Omental fat pad (tissue), 4 donors: ENCODE results near the gene OSBP2. TPM values are rescaled to one million over a fixed set of nuclear protein-coding genes. Genes with fewer than 3 reads are reported as not detected.

Experiments
- ATAC-seq: fragments of 150-250 bp; one replicate; pipeline ENCODE4 v1.9.1; 2016; ENCODE audit warnings: mild to moderate bottlenecking, moderate library complexity; ENCODE audit not compliant: low FRiP score
- DNase-seq: peaks from one replicate; pipeline ENCODE4 v3.0.0-alpha.2; 2019; ENCODE audit warnings: low spot score
- total RNA-seq, 4 donors: library from RNA; depleted of rRNA; stranded (reverse); fragments of >200 nt; gene quantifications; one replicate each; pipeline ENCODE4 v1.1.0, GENCODE V29; 2016
- TF ChIP-seq, protein P1 (sequence below), 3 donors: fragments of 450-650 bp; IDR thresholded peaks; one replicate each; pipeline ENCODE4 v1.5.1; 2016 to 2017; ENCODE audit warnings: antibody characterized with exemption in 3 of 3, mild to moderate bottlenecking in 3 of 3, moderate library complexity in 2 of 3

The OSBP2 gene
- total RNA-seq, 4 donors from 2014 or later = 1.3 to 7.4 (median 4.4) TPM

DNA sequence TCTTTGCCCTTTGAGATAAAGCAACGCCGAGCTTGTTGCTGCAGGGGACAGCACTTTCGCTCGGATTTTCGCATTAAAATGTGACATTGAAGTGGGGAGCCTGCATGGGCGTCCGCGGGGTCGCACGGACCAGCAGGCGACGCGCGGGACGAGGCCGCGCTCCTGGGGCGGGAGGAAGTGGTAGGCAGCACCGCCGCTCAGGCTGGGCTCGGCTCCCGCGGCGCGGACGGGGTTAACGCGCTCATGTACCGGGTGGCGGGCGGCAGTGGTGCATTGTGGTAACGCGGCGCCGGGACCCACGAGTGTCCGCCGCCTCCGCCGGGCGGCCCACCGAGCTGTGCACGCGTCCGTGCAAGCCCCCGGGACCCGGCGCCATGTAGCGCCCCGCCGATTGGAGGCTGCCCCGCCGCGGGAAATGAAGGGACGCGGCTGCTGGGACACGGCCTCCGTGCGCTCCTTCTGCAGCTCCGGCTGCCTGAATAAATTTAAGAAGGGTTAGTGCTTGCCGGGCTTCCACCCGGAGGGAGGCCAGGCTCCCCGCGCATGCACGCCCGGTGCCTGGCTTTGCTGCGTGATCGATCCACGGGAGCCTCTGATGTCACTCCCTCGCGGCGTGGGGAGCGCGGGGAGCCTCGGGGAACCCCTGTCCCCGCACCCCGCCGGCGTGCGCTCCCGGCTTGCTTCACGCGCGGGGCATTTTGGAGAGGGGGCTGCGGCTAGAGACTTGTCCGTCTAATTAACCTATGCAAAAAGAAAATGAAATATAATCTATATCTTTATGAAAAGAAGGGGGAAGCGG, 127.7 kb downstream of the OSBP2 start:
- DNase-seq (no peak), ATAC-seq (no peak)
- TF ChIP-seq, protein P1, sequence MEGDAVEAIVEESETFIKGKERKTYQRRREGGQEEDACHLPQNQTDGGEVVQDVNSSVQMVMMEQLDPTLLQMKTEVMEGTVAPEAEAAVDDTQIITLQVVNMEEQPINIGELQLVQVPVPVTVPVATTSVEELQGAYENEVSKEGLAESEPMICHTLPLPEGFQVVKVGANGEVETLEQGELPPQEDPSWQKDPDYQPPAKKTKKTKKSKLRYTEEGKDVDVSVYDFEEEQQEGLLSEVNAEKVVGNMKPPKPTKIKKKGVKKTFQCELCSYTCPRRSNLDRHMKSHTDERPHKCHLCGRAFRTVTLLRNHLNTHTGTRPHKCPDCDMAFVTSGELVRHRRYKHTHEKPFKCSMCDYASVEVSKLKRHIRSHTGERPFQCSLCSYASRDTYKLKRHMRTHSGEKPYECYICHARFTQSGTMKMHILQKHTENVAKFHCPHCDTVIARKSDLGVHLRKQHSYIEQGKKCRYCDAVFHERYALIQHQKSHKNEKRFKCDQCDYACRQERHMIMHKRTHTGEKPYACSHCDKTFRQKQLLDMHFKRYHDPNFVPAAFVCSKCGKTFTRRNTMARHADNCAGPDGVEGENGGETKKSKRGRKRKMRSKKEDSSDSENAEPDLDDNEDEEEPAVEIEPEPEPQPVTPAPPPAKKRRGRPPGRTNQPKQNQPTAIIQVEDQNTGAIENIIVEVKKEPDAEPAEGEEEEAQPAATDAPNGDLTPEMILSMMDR (IDR thresholded peaks at IDR 0.05) = no peak

DNA sequence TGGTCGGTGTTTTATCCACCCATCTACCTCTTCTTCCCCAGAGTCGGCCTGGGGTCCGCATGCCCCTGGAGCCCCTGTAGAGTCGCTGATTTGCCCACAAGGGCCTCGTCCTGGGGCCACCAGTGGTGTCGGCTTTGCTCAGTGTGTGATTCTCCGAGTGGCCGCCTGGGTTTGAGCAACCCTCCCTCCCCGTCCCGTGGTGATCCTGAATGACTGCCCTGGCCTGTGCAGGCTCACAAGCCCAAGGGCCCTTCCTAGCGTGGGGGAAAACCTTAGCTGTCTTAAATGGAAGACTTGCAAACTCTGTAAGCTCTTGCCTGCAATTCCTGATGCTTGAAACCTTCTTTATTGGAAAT, 128.3 kb downstream of the OSBP2 start:
- no peak for DNase-seq
- TF ChIP-seq, protein P1 (IDR thresholded peaks at IDR 0.05) = no peak
- no peak for ATAC-seq

DNA sequence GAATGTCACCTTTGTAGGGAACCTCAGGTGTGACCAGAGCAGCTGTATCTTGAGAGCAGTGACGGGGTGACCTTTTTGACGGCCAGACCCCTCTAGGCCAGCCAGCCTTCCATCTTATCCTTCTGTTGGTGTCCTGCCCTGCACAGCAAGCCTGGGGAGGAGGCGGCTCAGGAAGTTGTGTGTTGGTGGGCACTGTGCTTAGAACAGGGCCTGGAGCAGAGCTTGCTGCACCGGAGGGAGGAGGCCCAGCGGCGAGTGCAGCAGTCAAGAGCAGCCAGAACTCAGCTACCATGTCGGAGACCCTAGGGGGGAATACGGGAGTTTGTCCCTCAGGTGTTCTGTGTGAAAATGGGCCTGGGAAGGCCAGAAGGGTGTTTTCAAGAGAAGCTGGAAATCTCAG, 129.4 kb downstream of the OSBP2 start:
- ATAC-seq (no peak), DNase-seq (no peak)
- TF ChIP-seq, protein P1 (IDR thresholded peaks at IDR 0.05) = no peak

DNA sequence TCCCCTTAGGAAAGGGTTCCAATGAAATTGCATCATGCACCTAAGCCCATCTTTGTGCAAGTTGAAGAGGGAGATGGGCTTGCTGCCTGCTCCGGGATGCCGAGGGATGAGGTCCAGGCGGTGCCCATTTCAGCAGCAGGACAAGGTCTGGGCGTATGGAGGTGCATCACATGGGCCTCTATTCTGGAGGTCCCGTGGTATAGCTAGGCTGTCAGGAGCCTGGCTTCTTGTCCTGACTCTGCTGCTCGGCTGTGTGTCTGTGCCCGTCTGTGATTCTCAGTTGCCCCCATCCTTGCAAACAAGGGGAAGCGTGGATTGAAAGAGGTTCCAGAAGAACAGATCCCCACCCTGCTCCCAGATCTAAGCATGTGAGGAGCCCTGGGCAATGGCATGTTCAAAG, 130.0 kb downstream of the OSBP2 start:
- ATAC-seq (no peak), DNase-seq (no peak)
- TF ChIP-seq, protein P1 (IDR thresholded peaks at IDR 0.05) = no peak

DNA sequence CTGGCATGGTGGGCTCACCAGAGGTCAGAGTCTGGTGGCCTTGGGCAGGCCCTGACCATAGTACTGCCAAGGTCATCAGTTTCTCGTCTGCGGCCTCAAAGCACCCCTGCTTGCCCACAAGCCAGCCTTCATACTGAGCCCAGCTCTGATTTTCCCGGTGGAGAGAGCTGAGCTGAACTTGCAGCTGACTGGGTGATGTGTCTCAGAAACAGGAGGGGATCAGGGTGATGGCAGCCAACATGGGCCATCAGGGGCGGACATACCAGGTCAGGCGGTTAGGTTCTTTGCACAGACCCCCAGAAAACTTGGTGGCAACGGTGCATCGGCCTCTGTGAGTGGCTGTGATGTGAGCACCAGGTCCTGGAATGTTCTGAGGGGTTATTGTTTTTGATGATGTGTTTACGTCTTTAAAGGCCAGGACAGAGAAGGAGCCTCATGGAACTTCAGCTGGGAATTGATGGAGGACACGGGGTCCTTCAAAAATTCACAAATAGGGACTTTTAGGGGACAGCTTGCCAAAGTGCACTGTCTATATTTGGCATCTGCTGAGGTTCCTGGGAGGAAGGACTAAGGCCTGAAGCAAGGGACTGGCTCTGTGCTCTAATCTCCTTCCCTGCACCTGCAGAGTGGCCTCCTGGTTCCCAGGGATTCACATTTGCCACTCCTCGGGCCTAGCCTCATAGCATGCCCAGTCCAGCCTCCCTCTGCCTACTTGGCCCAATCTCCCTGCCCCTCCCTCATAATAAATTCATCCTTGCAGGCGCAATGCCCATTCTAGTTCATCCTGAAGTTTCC, 131.2 kb downstream of the OSBP2 start:
- TF ChIP-seq, protein P1 (IDR thresholded peaks at IDR 0.05) = no peak
- DNase-seq (no peak), ATAC-seq (no peak)

DNA sequence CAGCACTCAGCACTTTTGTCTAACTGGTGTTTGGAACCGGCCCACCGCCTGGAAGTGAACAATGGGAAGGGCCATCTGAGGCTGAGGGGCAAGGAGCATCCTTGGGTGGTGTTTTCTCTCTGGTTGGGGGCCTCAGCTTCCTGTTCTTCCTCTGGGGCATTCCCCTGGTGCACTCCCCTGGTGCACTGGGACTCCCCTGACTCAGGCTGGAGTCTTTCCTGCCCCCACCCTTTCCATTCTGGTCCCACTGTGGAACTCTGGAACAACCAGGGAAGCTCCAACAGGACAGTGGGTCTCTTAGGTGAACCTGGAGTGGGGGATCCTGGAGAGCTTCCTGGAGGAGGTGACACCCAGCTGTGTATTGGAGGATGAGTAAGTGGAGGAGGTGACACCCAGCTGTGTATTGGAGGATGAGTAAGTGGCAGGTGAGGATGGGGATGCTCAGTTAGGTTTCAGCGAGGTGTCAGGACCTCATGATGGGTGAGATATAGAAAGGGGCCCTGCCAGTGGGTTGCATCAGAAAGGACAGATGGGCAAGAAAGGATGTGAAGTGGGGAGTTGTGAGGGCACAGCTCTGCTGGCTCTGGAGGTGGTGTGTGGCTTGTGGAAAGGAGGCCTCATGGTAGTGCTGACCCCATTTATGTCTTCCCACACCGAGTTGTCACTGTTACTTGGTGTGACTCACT, 132.1 kb downstream of the OSBP2 start:
- ATAC-seq (no peak), DNase-seq (no peak)
- TF ChIP-seq, protein P1 (IDR thresholded peaks at IDR 0.05) = no peak
